ENCODE measurements around the gene AGPAT2. TPM values are rescaled to one million over a fixed set of nuclear protein-coding genes. Genes with fewer than 3 reads are reported as not detected.
A peak's percentile ranks its signal among the peaks of the same experiment; 100 is the strongest.
"Not testable (repeated sequence)": the region's sequence is repeated elsewhere in the genome, so short reads cannot be mapped to it uniquely, and the experiment has no call there.

Gene AGPAT2
- total RNA-seq, 1 donor from 2014 or later, result 25.6 TPM

- DNase-seq, result no peak
- no peaks in the 10 kb centered on the region for H3K36me3 Mint-ChIP-seq (ENCODE audit: low read depth)
- H3K4me1 Mint-ChIP-seq, result peaks cover 2% of the 10 kb centered on the region
- H3K27ac Mint-ChIP-seq, result no peak overlapping the region
- no peaks in the 10 kb centered on the region for H3K9me3 Mint-ChIP-seq
- peaks cover 23% of the 10 kb centered on the region for H3K27me3 Mint-ChIP-seq
- intact Hi-C loops (cut with micrococcal nuclease), result no loop called here
- peak overlapping the region; percentile 30 for H3K4me3 Mint-ChIP-seq
These were observed 27.0 kb upstream of the AGPAT2 start for GRCh38 chr9:136714096-136714892.

DNA sequence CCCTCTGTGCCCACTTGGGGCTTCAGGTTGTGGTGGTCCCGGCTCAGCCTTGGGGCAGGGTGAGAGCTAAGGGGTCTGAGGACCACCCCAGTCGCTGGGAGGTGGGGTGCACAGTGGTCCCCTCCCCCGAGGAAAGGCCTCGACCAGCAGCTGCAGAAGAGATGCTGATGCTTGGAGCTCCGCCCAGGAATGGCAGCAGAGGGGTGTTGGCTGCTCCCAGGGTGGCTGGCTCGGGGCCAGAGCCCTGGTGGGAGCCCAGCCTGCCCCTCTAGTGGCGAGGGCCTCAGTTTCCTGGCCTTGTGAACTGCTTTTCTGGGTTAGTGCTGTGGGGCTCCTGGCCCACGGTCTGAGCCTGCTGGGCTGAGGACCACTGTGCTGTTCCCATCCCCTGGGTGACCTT is 26.3 kb upstream of the AGPAT2 start:
- Mint-ChIP-seq H3K27me3 (peaks cover 26% of the 10 kb centered on the region), H3K36me3 (ENCODE audit: low read depth) (no peaks in the 10 kb centered on the region), H3K9me3 (no peaks in the 10 kb centered on the region), H3K4me1 (peaks cover 2% of the 10 kb centered on the region), H3K4me3 (peak overlapping the region; percentile 30), H3K27ac (no peak overlapping the region)
- intact Hi-C loops (cut with micrococcal nuclease), result no loop called here
- DNase-seq, result no peak

DNA sequence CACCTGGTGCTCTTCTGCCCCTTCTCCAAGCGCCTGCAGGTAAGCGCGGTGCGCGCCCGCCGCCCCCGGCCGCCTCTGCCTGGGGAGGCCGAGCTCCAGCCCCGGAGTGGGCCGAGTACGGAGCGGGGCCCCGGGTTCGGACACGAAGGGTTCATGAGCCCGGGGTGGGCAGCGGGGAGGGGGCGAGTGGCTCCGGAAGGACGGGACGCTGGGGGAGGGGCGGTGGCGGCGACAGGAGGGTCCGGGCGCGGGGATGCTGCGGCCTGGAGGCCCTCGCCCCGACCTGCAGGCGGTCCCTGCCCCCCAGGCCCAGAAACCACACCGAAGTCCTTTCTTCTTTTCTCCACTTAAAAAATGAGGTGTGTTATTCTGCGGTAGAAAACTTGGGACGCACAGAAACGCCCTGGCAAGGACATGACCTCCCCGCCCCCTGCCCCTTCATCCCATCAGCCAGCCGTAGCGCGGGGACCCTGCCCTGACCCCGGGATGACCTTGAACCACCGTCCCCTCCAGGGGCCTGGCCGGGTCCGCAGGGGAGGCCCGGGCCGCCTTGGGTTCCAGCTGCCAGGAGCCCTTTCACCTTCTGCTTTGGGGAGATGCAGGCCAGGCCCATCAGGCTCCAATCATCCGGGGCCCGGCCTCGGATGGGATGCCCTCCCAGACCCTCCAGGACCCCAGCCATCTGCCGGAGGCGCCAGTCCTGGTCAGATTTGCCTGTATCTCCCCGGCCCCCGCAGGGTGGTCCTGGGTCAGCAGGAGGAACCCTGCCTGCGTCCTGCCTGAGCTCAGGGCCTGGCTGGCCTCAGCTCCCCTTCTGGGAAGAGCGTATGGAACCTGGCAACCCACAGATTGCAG is 25.7 kb upstream of the AGPAT2 start:
- peaks cover 2% of the 10 kb centered on the region for H3K4me1 Mint-ChIP-seq
- H3K9me3 Mint-ChIP-seq, result no peaks in the 10 kb centered on the region
- peaks cover 29% of the 10 kb centered on the region for H3K27me3 Mint-ChIP-seq
- H3K27ac Mint-ChIP-seq, result no peak overlapping the region
- DNase-seq, result no peak
- no peaks in the 10 kb centered on the region for H3K36me3 Mint-ChIP-seq (ENCODE audit: low read depth)
- peak overlapping the region; percentile 21 for H3K4me3 Mint-ChIP-seq
- intact Hi-C loops (cut with micrococcal nuclease), result no loop called here

GRCh38 chr9:136711751-136712689 is 24.8 kb upstream of the AGPAT2 start, which contains the start of gene DIPK1B:
Gene DIPK1B, plus strand, starts transcription at chr9:136712572. Its CDS starts 94 bp downstream, at chr9:136712666.
- DNase-seq, result peak; percentile 71
- Mint-ChIP-seq H3K27ac (no peak within 1 kb of the TSS), H3K4me3 (peak within 1 kb of the TSS; percentile 53), H3K36me3 (ENCODE audit: low read depth) (no peaks in the 10 kb centered on the region), H3K27me3 (peaks cover 29% of the 10 kb centered on the region), H3K9me3 (no peaks in the 10 kb centered on the region), H3K4me1 (peaks cover 2% of the 10 kb centered on the region)
- intact Hi-C loops (cut with micrococcal nuclease), result no loop called here

- H3K27ac Mint-ChIP-seq; H3K36me3 Mint-ChIP-seq (ENCODE audit: low read depth); intact Hi-C loops (cut with micrococcal nuclease); DNase-seq; H3K4me1 Mint-ChIP-seq; H3K9me3 Mint-ChIP-seq: not testable (repeated sequence)
- Mint-ChIP-seq H3K27me3 (peaks cover 29% of the 10 kb centered on the region), H3K4me3 (peak overlapping the region; percentile 19)
These were observed 24.0 kb upstream of the AGPAT2 start for GRCh38 chr9:136711219-136711648.

GRCh38 chr9:136710543-136710942 is 23.3 kb upstream of the AGPAT2 start:
- H3K27ac Mint-ChIP-seq, result no peak overlapping the region
- H3K4me3 Mint-ChIP-seq, result no peak overlapping the region
- peaks cover 34% of the 10 kb centered on the region for H3K27me3 Mint-ChIP-seq

GRCh38 chr9:136709454-136710109 is 22.3 kb upstream of the AGPAT2 start:
- Mint-ChIP-seq H3K36me3 (ENCODE audit: low read depth) (no peaks in the 10 kb centered on the region), H3K27ac (no peak overlapping the region), H3K27me3 (peaks cover 38% of the 10 kb centered on the region)

More at GRCh38 chr9:136710543-136710942, 23.3 kb upstream of the AGPAT2 start:
- peaks cover 2% of the 10 kb centered on the region for H3K4me1 Mint-ChIP-seq
- DNase-seq, result no peak
- no peaks in the 10 kb centered on the region for H3K36me3 Mint-ChIP-seq (ENCODE audit: low read depth)
- intact Hi-C loops (cut with micrococcal nuclease), result no loop called here
- H3K9me3 Mint-ChIP-seq, result no peaks in the 10 kb centered on the region

DNA sequence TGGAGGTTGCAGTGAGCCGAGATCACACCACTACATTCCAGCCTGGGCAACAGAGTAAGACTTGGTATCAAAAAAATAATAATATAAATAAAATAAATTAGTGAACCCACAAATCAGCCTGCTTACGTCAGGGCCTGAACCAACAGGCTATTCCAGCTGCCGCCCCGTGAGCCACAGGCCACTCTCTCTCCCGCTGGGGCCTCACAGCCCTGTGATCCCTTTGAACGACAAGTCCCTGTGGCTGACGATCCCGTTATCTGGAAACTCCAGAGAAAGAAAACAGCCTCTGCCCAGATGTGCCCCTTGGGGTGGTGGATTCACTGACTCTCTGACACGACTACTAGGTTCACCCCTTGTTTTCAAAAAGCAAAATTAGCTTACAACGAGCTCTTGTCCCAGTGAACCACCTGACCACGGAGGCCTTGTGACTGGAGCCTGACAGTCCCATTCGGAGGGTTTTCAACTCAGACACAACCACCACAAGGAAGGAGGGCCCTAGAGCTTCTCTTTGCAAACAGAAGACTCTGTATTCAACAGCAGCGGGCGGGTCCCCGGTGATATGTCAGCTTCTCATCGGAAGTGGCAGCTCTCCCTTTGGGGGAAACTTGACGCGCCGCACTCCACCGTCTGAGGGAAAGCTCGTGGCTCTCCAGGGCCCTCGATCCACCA is 20.7 kb upstream of the AGPAT2 start:
- intact Hi-C loops (cut with micrococcal nuclease), result no loop called here
- Mint-ChIP-seq H3K36me3 (ENCODE audit: low read depth) (no peaks in the 10 kb centered on the region), H3K27me3 (peaks cover 32% of the 10 kb centered on the region), H3K27ac (no peak overlapping the region), H3K4me3 (no peak overlapping the region), H3K4me1 (peaks cover 2% of the 10 kb centered on the region), H3K9me3 (no peaks in the 10 kb centered on the region)
- DNase-seq, result no peak

More at GRCh38 chr9:136709454-136710109, 22.3 kb upstream of the AGPAT2 start:
- no peaks in the 10 kb centered on the region for H3K9me3 Mint-ChIP-seq
- DNase-seq, result no peak
- intact Hi-C loops (cut with micrococcal nuclease), result no loop called here
- H3K4me1 Mint-ChIP-seq, result peaks cover 2% of the 10 kb centered on the region
- H3K4me3 Mint-ChIP-seq, result no peak overlapping the region

- peaks cover 4% of the 10 kb centered on the region for H3K4me1 Mint-ChIP-seq
- H3K27me3 Mint-ChIP-seq, result peaks cover 32% of the 10 kb centered on the region
- no peak for DNase-seq
- H3K4me3 Mint-ChIP-seq, result no peak overlapping the region
- H3K27ac Mint-ChIP-seq, result no peak overlapping the region
- H3K9me3 Mint-ChIP-seq, result no peaks in the 10 kb centered on the region
- no peaks in the 10 kb centered on the region for H3K36me3 Mint-ChIP-seq (ENCODE audit: low read depth)
- intact Hi-C loops (cut with micrococcal nuclease), result no loop called here
These were observed 19.8 kb upstream of the AGPAT2 start for GRCh38 chr9:136707011-136707410.

GRCh38 chr9:136705564-136705963 is 18.3 kb upstream of the AGPAT2 start:
- Mint-ChIP-seq H3K4me3 (no peak overlapping the region), H3K27me3 (peaks cover 24% of the 10 kb centered on the region), H3K36me3 (ENCODE audit: low read depth) (no peaks in the 10 kb centered on the region), H3K9me3 (no peaks in the 10 kb centered on the region), H3K27ac (no peak overlapping the region), H3K4me1 (peaks cover 13% of the 10 kb centered on the region)
- intact Hi-C loops (cut with micrococcal nuclease), result no loop called here
- DNase-seq, result no peak

DNA sequence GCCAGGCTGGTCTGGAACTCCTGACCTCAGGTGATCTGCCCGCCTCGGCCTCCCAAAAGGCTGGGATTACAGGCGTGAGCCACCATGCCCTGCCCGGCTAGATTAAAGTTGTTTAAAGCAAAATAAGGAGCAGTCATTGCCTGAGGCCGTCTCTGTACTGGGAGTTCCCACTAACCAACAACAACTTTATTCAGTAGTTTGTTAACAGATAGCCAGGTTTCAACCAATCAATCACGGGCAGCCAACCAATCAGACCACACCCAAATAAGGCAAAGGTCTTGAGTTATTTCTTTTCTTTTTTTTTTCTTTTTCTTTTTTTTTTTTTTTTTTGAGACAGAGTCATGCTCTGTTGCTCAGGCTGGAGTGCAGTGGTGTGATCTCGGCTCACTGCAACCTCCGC is 17.5 kb upstream of the AGPAT2 start:
- Mint-ChIP-seq H3K27me3 (peaks cover 20% of the 10 kb centered on the region), H3K4me1 (peaks cover 17% of the 10 kb centered on the region)
- H3K27ac Mint-ChIP-seq; H3K36me3 Mint-ChIP-seq (ENCODE audit: low read depth); H3K4me3 Mint-ChIP-seq; H3K9me3 Mint-ChIP-seq; DNase-seq; intact Hi-C loops (cut with micrococcal nuclease): not testable (repeated sequence)

DNA sequence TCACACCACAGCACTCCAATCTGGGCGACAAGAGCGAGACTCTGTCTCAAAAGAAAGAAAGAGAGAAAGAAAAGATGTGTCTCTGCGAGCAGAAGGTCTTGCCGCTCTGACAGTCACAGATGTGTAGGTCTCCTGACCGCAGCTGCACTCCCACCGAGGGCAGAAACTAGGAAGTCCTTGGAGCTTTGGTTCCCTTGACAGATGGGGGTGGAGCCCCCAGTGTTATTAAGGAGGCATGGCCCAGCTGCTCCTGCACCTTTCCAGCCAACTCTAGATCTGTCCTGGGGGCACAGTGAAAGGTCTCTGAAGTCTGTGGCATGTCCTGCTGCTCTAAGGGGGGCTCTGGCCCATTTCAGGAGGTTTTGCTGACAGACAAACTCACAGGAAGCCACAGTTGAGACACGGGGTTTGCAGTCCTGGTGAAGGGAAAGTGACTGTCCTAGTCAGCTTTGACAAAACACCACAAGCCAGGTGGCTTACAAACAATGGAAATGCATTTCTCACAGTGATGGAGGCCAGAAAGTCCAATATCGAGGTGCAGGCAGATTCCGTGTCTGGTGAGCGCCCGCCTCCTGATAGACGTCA is 16.1 kb upstream of the AGPAT2 start:
- Mint-ChIP-seq H3K36me3 (ENCODE audit: low read depth) (no peaks in the 10 kb centered on the region), H3K27me3 (peaks cover 20% of the 10 kb centered on the region), H3K4me3 (no peak overlapping the region), H3K9me3 (no peaks in the 10 kb centered on the region), H3K27ac (no peak overlapping the region), H3K4me1 (peaks cover 17% of the 10 kb centered on the region)
- DNase-seq, result no peak
- intact Hi-C loops (cut with micrococcal nuclease), result no loop called here
